DOHH2 (cell line): ENCODE data around the gene DPH7.

Experiments used
- CTCF ChIP-seq: fragments of 200-600 bp; sonication (generic); IDR thresholded peaks from one replicate; pipeline ENCODE4 v1.5.1; 2014; ENCODE audit warnings: antibody characterized with exemption, mild to moderate bottlenecking, low read depth, low read length; ENCODE audit not compliant: poor library complexity, severe bottlenecking
- EZH2phosphoT487 ChIP-seq: fragments of 200-600 bp; sonication (generic); IDR thresholded peaks from 2 replicates; pipeline ENCODE4 v1.6.1; 2017; ENCODE audit warnings: borderline replicate concordance, mild to moderate bottlenecking, antibody characterized with exemption, low read length, moderate library complexity, mixed read lengths

GRCh38 chr9:137586854-137587253 lies 8.1 kb upstream of the DPH7 start:
- no peak for TF ChIP-seq CTCF
- no peak for TF ChIP-seq EZH2phosphoT487
